T-helper 2 cell treated with Interferon-gamma antibody and Interleukin-4, amounts not matched to agents 5 μg/mL and 100 μg/mL, for 36 hours (primary cell): ENCODE measurements around the gene SEMA6B.
"Not testable (repeated sequence)": the region's sequence is repeated elsewhere in the genome, so short reads cannot be mapped to it uniquely, and the experiment has no call there.

Experiments used
- DNase-seq: peaks from one replicate; pipeline ENCODE4 v3.0.0; 2021; ENCODE audit warnings: low spot score
- H3K27ac Mint-ChIP-seq: one replicate; pipeline ENCODE4 v1.8.0; 2021; ENCODE audit warnings: mild to moderate bottlenecking, mixed read lengths
- H3K27me3 Mint-ChIP-seq: one replicate; pipeline ENCODE4 v1.8.0; 2021; ENCODE audit warnings: low read depth, mixed read lengths
- H3K36me3 Mint-ChIP-seq: one replicate; pipeline ENCODE4 v1.8.0; 2021; ENCODE audit warnings: low read depth, mixed read lengths
- H3K4me1 Mint-ChIP-seq: one replicate; pipeline ENCODE4 v1.8.0; 2021; ENCODE audit warnings: low read depth, mixed read lengths
- H3K4me3 Mint-ChIP-seq: one replicate; pipeline ENCODE4 v1.8.0; 2022; ENCODE audit warnings: mild to moderate bottlenecking, moderate library complexity, mixed read lengths
- H3K9me3 Mint-ChIP-seq: one replicate; pipeline ENCODE4 v1.8.0; 2021; ENCODE audit warnings: mixed read lengths

SEMA6B gene

DNA sequence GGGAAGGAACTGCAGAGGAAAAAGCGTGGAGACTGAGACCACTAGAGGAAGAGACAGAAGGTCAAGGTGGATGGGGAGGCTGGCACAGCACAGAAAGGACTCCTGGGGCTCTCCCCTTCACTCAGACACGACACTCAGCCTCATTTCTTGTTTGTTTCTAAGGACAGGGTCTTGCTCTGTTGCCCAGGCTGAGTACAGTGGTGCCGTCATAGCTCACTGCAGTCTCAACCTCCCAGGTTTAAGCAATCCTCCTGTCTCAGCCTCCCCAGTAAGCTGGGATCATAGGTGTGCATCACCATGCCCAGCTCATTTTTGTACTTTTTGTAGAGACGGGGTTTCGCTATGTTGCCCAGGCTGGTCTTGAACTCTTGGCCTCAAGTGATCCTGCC lies 11.4 kb upstream of the SEMA6B start:
- H3K9me3 Mint-ChIP-seq, result no peaks in the 10 kb centered on the region
- H3K4me3 Mint-ChIP-seq, result no peak overlapping the region
- DNase-seq, result no peak
- no peaks in the 10 kb centered on the region for H3K36me3 Mint-ChIP-seq
- no peaks in the 10 kb centered on the region for H3K4me1 Mint-ChIP-seq
- no peak overlapping the region for H3K27ac Mint-ChIP-seq
- H3K27me3 Mint-ChIP-seq, result peaks cover 4% of the 10 kb centered on the region

DNA sequence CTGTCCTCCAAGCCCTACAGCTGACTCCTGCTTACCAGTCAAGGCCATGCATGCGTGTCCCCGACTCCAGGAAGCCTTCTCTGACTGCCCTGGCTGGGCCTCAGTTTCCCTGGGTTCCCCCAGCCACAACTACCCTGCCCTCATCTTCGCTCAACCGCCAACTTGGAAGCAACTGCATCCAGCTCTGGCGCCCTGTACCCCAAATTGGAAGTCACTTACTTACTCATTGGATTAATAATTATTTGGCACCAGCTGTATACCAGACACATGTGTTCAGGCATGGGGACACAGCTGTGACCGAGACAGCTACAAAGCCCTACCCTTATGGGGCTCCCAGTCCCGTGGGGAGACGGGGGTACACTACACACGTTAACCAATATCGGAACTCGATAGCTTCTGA lies 10.9 kb upstream of the SEMA6B start:
- no peak overlapping the region for H3K27ac Mint-ChIP-seq
- H3K4me1 Mint-ChIP-seq, result no peaks in the 10 kb centered on the region
- no peak for DNase-seq
- no peaks in the 10 kb centered on the region for H3K9me3 Mint-ChIP-seq
- no peak overlapping the region for H3K4me3 Mint-ChIP-seq
- H3K27me3 Mint-ChIP-seq, result peaks cover 4% of the 10 kb centered on the region
- H3K36me3 Mint-ChIP-seq, result no peaks in the 10 kb centered on the region

DNA sequence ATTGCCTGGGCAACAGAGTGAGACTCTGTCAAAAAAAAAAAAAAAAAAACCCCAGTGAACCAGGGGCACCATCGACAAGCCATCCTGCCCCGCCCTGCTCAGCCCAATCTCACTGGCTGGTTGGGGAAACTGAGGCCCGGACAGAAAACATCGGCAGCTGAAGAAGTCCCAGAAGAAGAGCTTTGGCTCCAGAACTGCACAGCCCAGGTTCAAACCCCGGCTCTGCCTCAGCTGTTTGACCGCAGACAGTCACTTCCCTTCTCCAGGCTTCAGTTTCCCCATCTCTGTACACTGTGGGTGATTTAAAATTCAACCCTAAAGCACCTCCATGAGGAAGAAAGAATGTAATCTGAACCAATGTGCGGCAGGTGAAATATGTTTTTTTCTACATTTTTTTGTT lies 9.4 kb upstream of the SEMA6B start:
- Mint-ChIP-seq H3K27ac (no peak overlapping the region), H3K27me3 (no peaks in the 10 kb centered on the region), H3K9me3 (no peaks in the 10 kb centered on the region), H3K36me3 (no peaks in the 10 kb centered on the region), H3K4me3 (no peak overlapping the region), H3K4me1 (no peaks in the 10 kb centered on the region)
- no peak for DNase-seq

DNA sequence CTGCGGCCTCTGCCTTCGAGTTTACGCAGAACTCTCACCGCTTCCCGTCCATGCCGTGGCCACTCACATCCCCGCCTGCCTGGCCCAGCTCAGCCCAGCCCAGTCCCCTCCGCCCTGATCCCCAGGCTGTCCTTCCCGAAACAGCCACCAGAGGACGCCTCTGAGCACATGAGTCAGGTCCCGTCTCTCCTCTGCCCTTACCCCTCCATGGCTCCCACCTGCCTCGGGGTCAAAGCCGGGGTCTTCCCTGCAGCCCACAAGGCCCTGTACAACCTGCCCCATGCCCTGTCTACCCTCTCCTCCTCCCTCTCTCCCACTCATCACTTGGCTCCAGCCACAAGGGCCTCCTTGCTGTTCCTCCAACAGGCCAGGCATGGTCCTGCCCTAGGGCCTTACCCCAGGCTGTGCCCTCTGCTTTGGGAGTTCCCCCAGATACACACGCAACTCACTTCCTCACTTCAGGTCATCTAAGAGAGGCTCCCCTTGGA lies 8.1 kb upstream of the SEMA6B start:
- no peak overlapping the region for H3K4me3 Mint-ChIP-seq
- H3K4me1 Mint-ChIP-seq, result no peaks in the 10 kb centered on the region
- H3K36me3 Mint-ChIP-seq, result no peaks in the 10 kb centered on the region
- H3K9me3 Mint-ChIP-seq, result no peaks in the 10 kb centered on the region
- no peak overlapping the region for H3K27ac Mint-ChIP-seq
- no peaks in the 10 kb centered on the region for H3K27me3 Mint-ChIP-seq
- peak; percentile 27 for DNase-seq

DNA sequence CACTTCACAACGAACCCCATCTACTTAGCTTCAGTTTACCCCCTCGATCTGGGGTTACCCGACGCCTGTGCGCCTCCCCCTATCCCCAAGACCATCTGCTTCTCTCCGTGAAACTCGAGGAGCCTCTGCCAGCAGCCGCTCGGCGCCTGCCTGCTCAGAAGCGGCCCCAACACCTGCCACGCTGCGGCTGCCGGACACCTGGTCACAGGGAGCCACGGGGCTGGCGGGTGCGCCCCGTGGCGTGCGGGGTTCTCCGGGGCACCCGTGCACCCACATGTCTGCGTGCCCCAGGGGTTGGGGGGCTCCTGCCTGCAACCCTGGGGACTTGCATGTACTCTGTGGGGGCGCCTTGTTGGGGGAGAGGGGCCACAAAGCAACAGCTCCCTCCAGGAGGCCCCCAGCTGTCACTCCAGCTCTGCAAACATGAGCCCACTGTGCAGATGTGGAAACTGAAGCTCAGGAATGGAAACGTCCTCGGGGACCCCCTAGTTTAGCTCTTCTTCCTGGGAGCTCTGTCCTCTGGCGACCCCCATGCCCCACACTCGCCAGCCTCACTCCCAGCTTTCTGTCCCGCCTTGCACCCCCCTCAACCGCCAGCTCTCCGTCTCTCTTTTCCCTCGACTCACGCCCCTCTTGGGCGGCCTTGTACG lies 7.0 kb upstream of the SEMA6B start:
- Mint-ChIP-seq H3K4me1 (no peaks in the 10 kb centered on the region), H3K4me3 (no peak overlapping the region), H3K27ac (no peak overlapping the region), H3K27me3 (no peaks in the 10 kb centered on the region), H3K9me3 (no peaks in the 10 kb centered on the region), H3K36me3 (no peaks in the 10 kb centered on the region)
- no peak for DNase-seq

DNA sequence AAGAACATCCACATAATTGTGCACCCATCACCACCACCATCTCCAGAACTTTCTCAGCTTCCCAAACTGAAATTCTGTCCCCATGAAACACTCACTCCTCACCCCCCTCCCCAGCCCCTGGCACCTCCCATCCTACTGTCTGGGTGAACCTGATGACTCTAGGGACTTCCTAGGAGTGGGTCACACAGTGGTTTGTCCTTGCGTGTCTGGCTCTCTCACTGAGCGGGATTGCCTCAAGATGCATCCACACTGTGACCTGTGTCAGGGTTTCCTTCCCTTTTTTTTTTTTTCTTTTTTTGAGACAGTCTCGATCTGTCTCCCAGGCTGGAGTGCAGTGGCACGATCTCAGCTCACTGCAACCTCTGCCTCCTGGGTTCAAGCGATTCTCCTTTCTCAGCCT lies 4.1 kb upstream of the SEMA6B start:
- not testable (repeated sequence) for H3K4me1 Mint-ChIP-seq, H3K36me3 Mint-ChIP-seq, DNase-seq, H3K27ac Mint-ChIP-seq, H3K4me3 Mint-ChIP-seq, H3K27me3 Mint-ChIP-seq, H3K9me3 Mint-ChIP-seq

DNA sequence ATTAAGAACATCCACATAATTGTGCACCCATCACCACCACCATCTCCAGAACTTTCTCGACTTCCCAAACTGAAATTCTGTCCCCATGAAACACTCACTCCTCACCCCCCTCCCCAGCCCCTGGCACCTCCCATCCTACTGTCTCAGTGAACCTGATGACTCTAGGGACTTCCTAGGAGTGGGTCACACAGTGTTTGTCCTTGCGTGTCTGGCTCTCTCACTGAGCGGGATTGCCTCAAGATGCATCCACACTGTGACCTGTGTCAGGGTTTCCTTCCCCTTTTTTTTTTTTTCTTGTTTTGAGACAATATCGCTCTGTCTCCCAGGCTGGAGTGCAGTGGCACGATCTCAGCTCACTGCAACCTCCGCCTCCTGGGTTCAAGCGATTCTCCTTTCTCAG lies 2.6 kb upstream of the SEMA6B start:
- not testable (repeated sequence) for H3K4me1 Mint-ChIP-seq, H3K36me3 Mint-ChIP-seq, H3K27ac Mint-ChIP-seq, H3K27me3 Mint-ChIP-seq, DNase-seq, H3K9me3 Mint-ChIP-seq, H3K4me3 Mint-ChIP-seq

DNA sequence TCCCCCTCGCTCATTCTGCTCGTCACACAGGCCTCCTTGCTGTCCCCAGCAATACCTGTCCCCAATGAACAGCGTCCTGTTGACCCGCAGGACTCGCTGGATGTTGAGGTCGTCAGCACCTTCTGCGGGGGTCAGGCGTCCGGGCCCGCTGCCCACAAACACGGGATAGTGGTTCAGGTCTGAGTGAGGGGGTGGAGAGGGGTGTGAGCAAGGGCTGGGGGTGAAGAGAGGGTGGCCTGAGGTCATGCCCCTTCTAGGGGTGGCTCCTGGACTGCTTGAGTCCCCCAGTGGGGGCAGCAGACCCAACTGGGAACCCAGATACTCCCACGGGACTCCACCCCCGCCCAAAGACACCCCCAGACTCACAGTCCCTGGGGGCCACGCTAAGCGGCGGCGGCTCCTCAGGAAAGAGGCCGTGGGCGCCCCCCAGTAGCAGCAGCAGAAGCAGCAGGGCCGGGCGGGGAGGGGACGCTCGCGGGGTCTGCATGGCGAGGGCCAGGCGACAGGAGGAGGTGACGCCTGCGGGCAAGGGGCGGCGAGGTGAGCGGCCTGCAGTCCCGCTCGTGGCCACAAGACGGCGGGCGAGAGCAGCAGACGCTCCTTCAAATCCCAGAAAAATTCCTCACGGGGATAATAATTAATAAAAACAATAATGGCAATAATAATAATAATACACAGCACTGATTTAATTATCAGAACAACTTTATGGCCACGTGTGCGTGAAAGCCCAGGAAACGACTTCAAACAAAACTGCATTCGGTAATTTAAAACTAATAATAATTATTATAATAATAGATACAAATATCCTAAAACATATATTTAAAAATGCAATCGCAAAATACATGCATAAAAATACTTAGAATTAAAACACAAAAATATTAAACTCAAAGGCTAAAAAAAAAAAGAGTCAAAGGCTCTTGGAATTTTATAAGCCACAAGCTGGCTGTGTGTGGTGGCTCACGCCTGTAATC lies 1.2 kb downstream of the SEMA6B start:
- Mint-ChIP-seq H3K27me3 (no peaks in the 10 kb centered on the region), H3K27ac (no peak overlapping the region), H3K4me1 (no peaks in the 10 kb centered on the region), H3K36me3 (no peaks in the 10 kb centered on the region), H3K9me3 (no peaks in the 10 kb centered on the region), H3K4me3 (no peak overlapping the region)
- DNase-seq, result peak; percentile 15

DNA sequence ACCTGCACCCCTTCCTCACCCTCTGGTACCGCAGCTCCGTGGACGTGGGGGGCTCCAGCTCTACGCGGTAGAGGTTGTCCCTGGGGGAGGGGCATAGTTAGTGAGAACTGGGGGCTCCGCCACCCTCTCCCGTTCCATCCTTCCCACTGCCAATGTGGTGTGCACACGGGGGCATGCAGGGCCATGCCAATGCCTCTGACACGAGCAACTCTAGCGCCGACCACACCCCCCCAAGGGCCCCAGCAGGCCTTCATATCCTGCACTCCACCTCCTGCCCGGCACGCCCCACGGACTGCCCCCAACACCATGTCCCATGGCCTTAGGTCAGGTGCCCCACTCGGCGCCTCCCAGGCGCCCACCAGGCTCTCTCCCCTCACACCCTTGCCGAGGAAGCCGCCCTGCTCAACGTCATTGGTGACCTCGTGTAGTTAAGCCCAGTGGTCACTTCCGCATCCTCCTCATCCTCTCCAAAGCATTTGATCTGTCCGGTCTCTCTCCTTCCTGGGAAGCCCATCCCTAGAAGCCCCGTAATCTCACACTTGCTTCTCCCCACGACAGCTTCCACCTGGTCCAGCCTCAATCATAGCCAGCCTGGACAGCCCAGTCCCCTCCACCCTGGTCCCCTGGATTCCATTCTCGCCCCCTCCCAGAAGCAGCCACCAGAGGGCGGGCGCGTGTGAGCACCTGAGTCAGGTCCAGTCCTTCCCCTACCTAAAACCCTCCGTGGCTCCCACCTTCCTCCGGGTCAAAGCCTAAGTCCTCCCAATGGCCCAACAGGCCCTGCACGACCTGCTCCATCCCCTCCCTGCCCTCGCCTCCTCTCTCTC lies 2.1 kb downstream of the SEMA6B start:
- Mint-ChIP-seq H3K27me3 (no peaks in the 10 kb centered on the region), H3K36me3 (no peaks in the 10 kb centered on the region), H3K4me1 (no peaks in the 10 kb centered on the region), H3K27ac (no peak overlapping the region), H3K9me3 (no peaks in the 10 kb centered on the region), H3K4me3 (no peak overlapping the region)
- DNase-seq, result no peak

DNA sequence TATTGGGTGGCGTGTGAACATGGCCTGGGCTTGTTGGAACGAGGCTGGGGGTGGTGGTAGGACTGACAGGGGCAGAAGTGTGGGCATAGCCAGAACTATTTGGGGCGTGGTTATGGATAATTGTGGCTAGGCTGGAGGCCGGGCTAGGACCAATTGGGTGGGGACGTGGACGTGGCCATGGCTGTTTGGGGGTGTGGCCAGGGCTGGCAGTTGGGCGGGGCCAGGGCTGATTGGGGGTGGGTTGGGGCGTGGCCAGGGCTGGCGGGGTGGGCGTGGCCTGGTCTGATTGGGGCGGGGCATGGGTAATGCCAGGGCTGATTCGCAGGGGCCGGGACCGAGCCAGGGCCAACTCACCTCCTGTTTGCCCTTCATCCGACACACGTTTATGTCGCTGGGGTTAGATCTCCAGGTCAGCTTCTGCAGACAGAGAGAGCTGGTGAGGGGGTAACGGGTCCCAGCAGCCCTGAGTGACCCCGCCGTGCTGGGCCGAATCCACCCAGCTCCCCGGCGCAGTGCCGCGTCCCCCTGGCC lies 2.8 kb downstream of the SEMA6B start:
- H3K4me3 Mint-ChIP-seq, result no peak overlapping the region

DNA sequence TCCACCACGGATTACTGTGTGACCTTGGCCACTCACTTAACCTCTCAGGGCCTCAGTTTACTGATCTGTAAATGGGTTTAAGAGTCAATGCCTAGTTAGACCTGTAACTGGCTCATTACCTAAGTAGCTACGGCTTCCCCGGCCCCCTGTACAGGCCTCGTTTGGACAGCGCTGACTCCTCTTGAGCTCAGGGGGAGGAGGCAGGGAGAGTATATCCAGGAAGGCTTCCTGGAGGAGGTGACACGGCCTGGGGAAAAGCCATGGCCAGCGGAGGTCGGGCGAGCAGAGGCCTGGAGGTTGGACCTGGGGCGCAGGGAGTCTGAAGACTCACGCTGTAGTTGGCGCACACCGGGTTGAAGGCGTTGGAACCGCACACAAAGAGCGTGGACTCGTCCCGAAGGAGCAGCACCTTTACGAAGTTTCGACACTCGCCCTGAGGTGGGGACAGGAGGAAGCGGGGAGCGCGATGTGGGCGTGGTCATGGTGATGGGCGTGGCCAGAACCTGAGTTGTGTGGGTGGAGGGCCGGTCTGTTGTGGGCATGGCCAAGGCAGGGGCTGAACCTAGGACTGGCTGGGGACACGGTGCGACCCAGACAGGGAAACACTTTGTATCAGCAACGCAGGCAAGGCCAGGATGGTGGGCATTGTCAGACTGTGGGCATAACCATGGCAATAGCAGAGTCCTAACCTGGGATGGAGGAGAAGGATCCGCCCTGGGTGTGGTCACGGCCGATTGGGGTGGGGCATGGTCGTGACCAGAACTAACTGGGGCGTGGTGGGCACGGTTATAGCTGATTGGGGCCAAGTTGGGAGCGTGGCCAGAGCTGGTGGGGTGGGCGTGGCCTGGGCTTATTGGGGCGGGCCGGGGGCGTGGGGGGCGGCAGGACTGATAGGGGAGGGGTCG lies 3.6 kb downstream of the SEMA6B start:
- Mint-ChIP-seq H3K9me3 (no peaks in the 10 kb centered on the region), H3K27me3 (no peaks in the 10 kb centered on the region), H3K27ac (no peak overlapping the region), H3K36me3 (no peaks in the 10 kb centered on the region), H3K4me1 (no peaks in the 10 kb centered on the region), H3K4me3 (no peak overlapping the region)
- DNase-seq, result no peak

More for the DNA sequence above, 2.8 kb downstream of the SEMA6B start:
- no peak for DNase-seq
- Mint-ChIP-seq H3K4me1 (no peaks in the 10 kb centered on the region), H3K27me3 (no peaks in the 10 kb centered on the region), H3K36me3 (no peaks in the 10 kb centered on the region), H3K27ac (no peak overlapping the region), H3K9me3 (no peaks in the 10 kb centered on the region)

DNA sequence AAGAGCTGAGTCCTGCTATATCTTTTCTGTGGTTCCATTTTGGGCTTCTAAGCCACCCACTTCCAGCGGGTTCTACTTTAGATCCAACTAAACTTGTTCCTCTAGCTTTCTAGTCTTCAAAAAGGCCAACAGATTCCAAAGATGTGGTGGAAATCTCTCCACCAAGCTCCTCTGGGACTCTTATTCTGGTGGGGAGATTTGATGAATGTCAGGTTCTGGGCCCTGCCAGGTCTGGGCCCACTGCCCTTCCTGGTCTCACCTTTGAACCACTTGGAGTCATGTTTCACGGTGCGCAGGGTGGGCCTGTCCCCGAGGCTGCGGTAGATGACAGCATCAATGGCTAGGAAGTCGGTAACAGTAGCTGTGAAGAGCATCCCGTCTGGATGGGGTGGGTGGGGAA lies 4.8 kb downstream of the SEMA6B start:
- H3K4me3 Mint-ChIP-seq, result no peak overlapping the region
- no peak overlapping the region for H3K27ac Mint-ChIP-seq
- H3K27me3 Mint-ChIP-seq, result no peaks in the 10 kb centered on the region
- H3K36me3 Mint-ChIP-seq, result no peaks in the 10 kb centered on the region
- H3K4me1 Mint-ChIP-seq, result no peaks in the 10 kb centered on the region
- H3K9me3 Mint-ChIP-seq, result no peaks in the 10 kb centered on the region
- DNase-seq, result no peak

DNA sequence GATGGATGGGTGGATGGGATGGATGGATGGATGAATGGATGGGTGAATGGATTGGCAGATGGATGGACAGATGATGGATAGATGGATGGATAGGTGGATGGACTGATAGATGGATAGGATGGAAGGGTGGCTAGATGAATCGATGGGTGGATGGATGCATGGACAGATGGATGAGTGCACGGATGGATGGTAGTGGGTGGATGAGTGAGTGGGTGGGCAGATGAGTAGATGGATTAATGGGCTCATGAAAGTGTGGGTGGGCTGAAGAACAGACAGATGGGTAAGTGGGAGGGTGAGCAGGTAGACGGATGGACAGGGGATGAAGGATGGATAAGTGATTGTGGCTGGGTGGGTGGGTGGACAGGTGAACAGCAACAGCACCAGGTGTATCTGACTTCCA lies 5.7 kb downstream of the SEMA6B start:
- H3K9me3 Mint-ChIP-seq, result no peaks in the 10 kb centered on the region
- no peaks in the 10 kb centered on the region for H3K4me1 Mint-ChIP-seq
- H3K4me3 Mint-ChIP-seq, result no peak overlapping the region
- no peak for DNase-seq
- H3K27ac Mint-ChIP-seq, result no peak overlapping the region
- no peaks in the 10 kb centered on the region for H3K27me3 Mint-ChIP-seq
- no peaks in the 10 kb centered on the region for H3K36me3 Mint-ChIP-seq
